Stimulated activated naive B cell treated with anti-CD40 and anti-IgM and Interleukin-4, amounts not matched to agents 10 μg/mL and 1 μg/mL and 100 μg/mL, for 72 hours (primary cell): ENCODE data around the gene ARL8B.

Experiments
- ATAC-seq, 2 donors: fragments of 150-1000 bp; cut with Tn5 transposase; replicated peaks; 2 replicates each; pipeline ENCODE4 v1.10.0; 2021; ENCODE audit warnings: moderate library complexity in 1 of 2
- DNase-seq: peaks from one replicate; pipeline ENCODE4 v3.0.0; 2021
- H3K27ac Mint-ChIP-seq: one replicate; pipeline ENCODE4 v1.8.0; 2022; ENCODE audit warnings: mild to moderate bottlenecking, mixed read lengths
- H3K27me3 Mint-ChIP-seq, 2 donors: one replicate each; pipeline ENCODE4 v1.8.0; 2022; ENCODE audit warnings: mixed read lengths in 2 of 2
- H3K36me3 Mint-ChIP-seq, 2 donors: one replicate each; pipeline ENCODE4 v1.8.0; 2022; ENCODE audit warnings: mixed read lengths in 2 of 2, mild to moderate bottlenecking in 1 of 2
- H3K4me1 Mint-ChIP-seq, 2 donors: one replicate each; pipeline ENCODE4 v1.8.0; 2022; ENCODE audit warnings: mixed read lengths in 2 of 2, mild to moderate bottlenecking in 1 of 2
- H3K4me3 Mint-ChIP-seq, 2 donors: one replicate each; pipeline ENCODE4 v1.8.0; 2022; ENCODE audit warnings: mild to moderate bottlenecking in 2 of 2, mixed read lengths in 2 of 2, moderate library complexity in 1 of 2
- H3K9me3 Mint-ChIP-seq, 2 donors: one replicate each; pipeline ENCODE4 v1.8.0; 2022; ENCODE audit warnings: mixed read lengths in 2 of 2, mild to moderate bottlenecking in 1 of 2

Gene ARL8B

DNA sequence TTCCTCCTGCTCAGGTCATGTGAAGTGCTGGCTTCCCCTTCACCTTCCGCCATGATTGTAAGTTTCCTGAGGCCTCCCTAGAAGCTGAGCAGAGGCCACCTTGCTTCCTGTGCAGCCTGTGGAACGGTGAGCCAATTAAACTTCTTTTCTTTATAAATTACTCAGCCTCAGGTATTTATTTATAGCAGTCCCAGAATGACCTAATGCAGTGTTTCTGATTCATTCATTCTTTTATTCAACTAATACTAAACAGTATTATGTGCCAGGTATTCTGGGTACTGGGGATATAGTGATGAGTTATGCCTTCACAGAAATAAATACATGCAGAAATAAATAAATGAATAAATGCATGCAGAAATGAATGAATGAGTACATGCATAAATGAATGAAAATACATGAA is 107.3 kb downstream of the ARL8B start:
- no peaks in the 10 kb centered on the region for H3K9me3 Mint-ChIP-seq
- no peak overlapping the region for H3K27ac Mint-ChIP-seq
- H3K27me3 Mint-ChIP-seq = no peaks in the 10 kb centered on the region
- DNase-seq = no peak
- peaks cover 6 to 17% of the 10 kb centered on the region in 2 donors for H3K36me3 Mint-ChIP-seq
- ATAC-seq = no peak
- H3K4me1 Mint-ChIP-seq = peaks cover 4 to 25% of the 10 kb centered on the region in 2 donors
- H3K4me3 Mint-ChIP-seq = no peak overlapping the region
